Breast epithelium (tissue), 4 donors: ENCODE results near the gene ZNF362. TPM values are rescaled to one million over a fixed set of nuclear protein-coding genes. Genes with fewer than 3 reads are reported as not detected.
A peak's percentile ranks its signal among the peaks of the same experiment; 100 is the strongest.

Experiments
- DNase-seq, 2 donors: peaks; one replicate each; pipeline ENCODE4 v3.0.0-alpha.2; 2019; ENCODE audit warnings: low spot score in 2 of 2
- H3K27ac ChIP-seq, 2 donors: fragments of 200-600 bp; sonication (generic) in 1 of 2; one replicate each; pipeline ENCODE4 v1.5.1; 2016 to 2019; ENCODE audit warnings: mild to moderate bottlenecking in 1 of 2
- H3K27me3 ChIP-seq, 2 donors: fragments of 200-600 bp; sonication (generic) in 1 of 2; one replicate each; pipeline versions ENCODE4 v1.5.1 to v1.6.0; 2017 to 2019; ENCODE audit warnings: control low read depth in 1 of 2, mild to moderate bottlenecking in 1 of 2
- H3K36me3 ChIP-seq: fragments of 200-600 bp; one replicate; pipeline ENCODE4 v1.5.1; 2019
- H3K4me1 ChIP-seq, 2 donors: fragments of 200-600 bp; sonication (generic); one replicate each; pipeline ENCODE4 v1.5.1; 2016 to 2019; ENCODE audit warnings: control low read depth in 1 of 2
- H3K4me3 ChIP-seq, 3 donors: fragments of 200-600 bp; sonication (generic); 1 replicate in 2 of 3; 2 replicates in 1 of 3; pipeline ENCODE4 v1.5.1; 2016 to 2019; ENCODE audit warnings: mild to moderate bottlenecking in 3 of 3, moderate library complexity in 2 of 3
- H3K9me3 ChIP-seq, 2 donors: fragments of 200-600 bp; sonication (generic) in 1 of 2; one replicate each; pipeline ENCODE4 v1.5.1; 2016 to 2019; ENCODE audit warnings: control low read depth in 1 of 2
- CTCF ChIP-seq, 3 donors: fragments of 450-650 bp; IDR thresholded peaks; one replicate each; pipeline ENCODE4 v1.5.1; 2016 to 2017; ENCODE audit warnings: antibody characterized with exemption in 3 of 3, mild to moderate bottlenecking in 3 of 3, moderate library complexity in 3 of 3
- POLR2A ChIP-seq: fragments of 450-650 bp; IDR thresholded peaks from one replicate; pipeline ENCODE4 v1.6.1; 2016; ENCODE audit warnings: antibody characterized with exemption, mild to moderate bottlenecking, moderate library complexity
- POLR2AphosphoS5 ChIP-seq, 3 donors: sonication (generic); formaldehyde crosslinking; IDR thresholded peaks; one replicate each; pipeline ENCODE4 v1.6.1; 2017; ENCODE audit warnings: antibody characterized with exemption in 3 of 3
- intact Hi-C: fragments of 100-400 bp; cut with DNase I; formaldehyde crosslinking; loops from one replicate; pipeline ENCODE4 v1.15.1; 2023; ENCODE audit warnings: low total_unique reads
- total RNA-seq, 3 donors: library from RNA; depleted of rRNA; stranded (reverse); fragments of >200 nt; gene quantifications; one replicate each; pipeline ENCODE4 v1.1.0, GENCODE V29; 2016

Gene ZNF362
- 10 to 100 TPM; 11.7 to 16.0 (median 15.7) TPM for total RNA-seq

GRCh38 chr1:33256471-33257206 lies at the start of gene ZNF362:
ZNF362 (plus strand) TSS chr1:33256492; CDS start chr1:33270575, 14,083 bp downstream.
- H3K27ac ChIP-seq: peak within 1 kb of the TSS; percentile 98 to 100
- H3K4me3 ChIP-seq: peak within 1 kb of the TSS; percentile 70 to 92 (median 70)
- no peaks in the 10 kb centered on the region for H3K36me3 ChIP-seq
- peak; percentile 38 to 69 for DNase-seq
- peak in 1 of 3 donors; percentile 29 for TF ChIP-seq CTCF (IDR thresholded peaks at IDR 0.05)
- TF ChIP-seq POLR2A: peak; percentile 19
- peak in 1 of 3 donors; percentile 11 for TF ChIP-seq POLR2AphosphoS5 (IDR thresholded peaks at IDR 0.05)
- H3K9me3 ChIP-seq: no peaks in the 10 kb centered on the region
- H3K4me1 ChIP-seq: peaks cover 0 to 29% of the 10 kb centered on the region in 2 donors
- no peaks in the 10 kb centered on the region for H3K27me3 ChIP-seq
- intact Hi-C loops: loop anchor here (2.0 kb wide), 1 partner anchor 70 kb away; no protein-coding TSS in a partner anchor

- TF ChIP-seq POLR2AphosphoS5 (IDR thresholded peaks at IDR 0.05) (no peak), CTCF (IDR thresholded peaks at IDR 0.05) (no peak)
- no peaks in the 10 kb centered on the region for H3K4me1 ChIP-seq
- intact Hi-C loops: no loop called here
- no peak overlapping the region for H3K27ac ChIP-seq
- no peak overlapping the region for H3K4me3 ChIP-seq
- no peaks in the 10 kb centered on the region for H3K9me3 ChIP-seq
- no peaks in the 10 kb centered on the region for H3K36me3 ChIP-seq
- H3K27me3 ChIP-seq: no peaks in the 10 kb centered on the region
- no peak for DNase-seq
These were observed 44.3 kb upstream of the ZNF362 start for GRCh38 chr1:33211972-33212371.

GRCh38 chr1:33219886-33220661 lies 36.2 kb upstream of the ZNF362 start:
- Histone ChIP-seq H3K9me3 (peaks cover 3 to 9% of the 10 kb centered on the region in 2 donors), H3K27ac (peak overlapping the region; percentile 30 to 55), H3K27me3 (no peaks in the 10 kb centered on the region), H3K4me3 (no peak overlapping the region), H3K36me3 (no peaks in the 10 kb centered on the region), H3K4me1 (no peaks in the 10 kb centered on the region)
- intact Hi-C loops: no loop called here
- DNase-seq: peak; percentile 38 to 63
- no peak for TF ChIP-seq POLR2AphosphoS5 (IDR thresholded peaks at IDR 0.05)
- TF ChIP-seq POLR2A: no peak
- TF ChIP-seq CTCF (IDR thresholded peaks at IDR 0.05): no peak

- Histone ChIP-seq H3K27me3 (no peaks in the 10 kb centered on the region), H3K4me1 (no peaks in the 10 kb centered on the region), H3K27ac (peak overlapping the region; percentile 30 to 36), H3K4me3 (no peak overlapping the region), H3K9me3 (peaks cover 3 to 9% of the 10 kb centered on the region in 2 donors), H3K36me3 (no peaks in the 10 kb centered on the region)
- TF ChIP-seq CTCF (IDR thresholded peaks at IDR 0.05) (no peak), POLR2AphosphoS5 (IDR thresholded peaks at IDR 0.05) (no peak), POLR2A (no peak)
- no peak for DNase-seq
- intact Hi-C loops: no loop called here
These were observed 35.5 kb upstream of the ZNF362 start for GRCh38 chr1:33220676-33221384.
